ENCODE data around the gene MRPL42. TPM values are rescaled to one million over a fixed set of nuclear protein-coding genes. Genes with fewer than 3 reads are reported as not detected.

MRPL42 gene
- total RNA-seq, 2 donors from 2014 or later: 39.8 to 64.9 TPM

- WGBS: 21% methylated on average over 4 of the region's 4 CpGs
- DNase-seq (ENCODE audit: low spot score): no peak
These were observed 59.6 kb downstream of the MRPL42 start for GRCh38 chr12:93526786-93527428.

GRCh38 chr12:93530358-93530757 is 63.0 kb downstream of the MRPL42 start:
- DNase-seq (ENCODE audit: low spot score): no peak
- H3K27ac ChIP-seq: peak overlapping the region; percentile 57 to 67
- no peak for TF ChIP-seq POLR2A (IDR thresholded peaks at IDR 0.05)
- TF ChIP-seq CTCF (IDR thresholded peaks at IDR 0.05): no peak
- no peak for TF ChIP-seq POLR2AphosphoS5 (IDR thresholded peaks at IDR 0.05)
- intact Hi-C loops (cut with DNase I): no loop called here
- 60% methylated on average over 5 of the region's 5 CpGs for WGBS
- H3K36me3 ChIP-seq: no peaks in the 10 kb centered on the region
- no peaks in the 10 kb centered on the region for H3K4me1 ChIP-seq (replicated peaks)
- no peaks in the 10 kb centered on the region for H3K27me3 ChIP-seq (replicated peaks; ENCODE audit: insufficient read depth)
- H3K9me3 ChIP-seq: no peaks in the 10 kb centered on the region
- H3K4me3 ChIP-seq: no peak overlapping the region

More at GRCh38 chr12:93526786-93527428, 59.6 kb downstream of the MRPL42 start:
- no peaks in the 10 kb centered on the region for H3K9me3 ChIP-seq
- no peak overlapping the region for H3K27ac ChIP-seq
- no peaks in the 10 kb centered on the region for H3K36me3 ChIP-seq
- no peaks in the 10 kb centered on the region for H3K4me1 ChIP-seq (replicated peaks)
- no peaks in the 10 kb centered on the region for H3K27me3 ChIP-seq (replicated peaks; ENCODE audit: insufficient read depth)
- H3K4me3 ChIP-seq: no peak overlapping the region
- intact Hi-C loops (cut with DNase I): no loop called here
- no peak for TF ChIP-seq POLR2A (IDR thresholded peaks at IDR 0.05)
- TF ChIP-seq POLR2AphosphoS5 (IDR thresholded peaks at IDR 0.05): no peak

- H3K9me3 ChIP-seq: no peaks in the 10 kb centered on the region
- H3K4me3 ChIP-seq: no peak overlapping the region
- intact Hi-C loops (cut with DNase I): no loop called here
- TF ChIP-seq CTCF (IDR thresholded peaks at IDR 0.05): no peak
- no peak for TF ChIP-seq POLR2AphosphoS5 (IDR thresholded peaks at IDR 0.05)
- TF ChIP-seq POLR2A (IDR thresholded peaks at IDR 0.05): no peak
- H3K27ac ChIP-seq: no peak overlapping the region
- no peaks in the 10 kb centered on the region for H3K27me3 ChIP-seq (replicated peaks; ENCODE audit: insufficient read depth)
- H3K36me3 ChIP-seq: no peaks in the 10 kb centered on the region
- H3K4me1 ChIP-seq (replicated peaks): no peaks in the 10 kb centered on the region
- no peak for DNase-seq (ENCODE audit: low spot score)
- WGBS: 90% methylated on average over 5 of the region's 5 CpGs
These were observed 66.0 kb downstream of the MRPL42 start for GRCh38 chr12:93533310-93533709.

GRCh38 chr12:93536111-93536765 is 68.9 kb downstream of the MRPL42 start:
- H3K4me1 ChIP-seq (replicated peaks): peaks cover 5% of the 10 kb centered on the region
- intact Hi-C loops (cut with DNase I): no loop called here
- peak overlapping the region; percentile 41 to 68 for H3K27ac ChIP-seq
- H3K9me3 ChIP-seq: no peaks in the 10 kb centered on the region
- H3K27me3 ChIP-seq (replicated peaks; ENCODE audit: insufficient read depth): no peaks in the 10 kb centered on the region
- no peak for TF ChIP-seq CTCF (IDR thresholded peaks at IDR 0.05)
- peak; percentile 10 for TF ChIP-seq POLR2AphosphoS5 (IDR thresholded peaks at IDR 0.05)
- no peak overlapping the region for H3K4me3 ChIP-seq
- no peak for DNase-seq (ENCODE audit: low spot score)
- no peaks in the 10 kb centered on the region for H3K36me3 ChIP-seq
- 70% methylated on average over 2 of the region's 2 CpGs for WGBS

- Histone ChIP-seq H3K4me1 (replicated peaks) (peaks cover 8% of the 10 kb centered on the region), H3K4me3 (no peak overlapping the region), H3K9me3 (no peaks in the 10 kb centered on the region), H3K27ac (peak overlapping the region; percentile 41 to 68), H3K27me3 (replicated peaks; ENCODE audit: insufficient read depth) (no peaks in the 10 kb centered on the region), H3K36me3 (no peaks in the 10 kb centered on the region)
- WGBS: 56% methylated on average over 5 of the region's 5 CpGs
- TF ChIP-seq CTCF (IDR thresholded peaks at IDR 0.05): no peak
- TF ChIP-seq POLR2A (IDR thresholded peaks at IDR 0.05): no peak
- no peak for TF ChIP-seq POLR2AphosphoS5 (IDR thresholded peaks at IDR 0.05)
- DNase-seq (ENCODE audit: low spot score): no peak
- intact Hi-C loops (cut with DNase I): no loop called here
These were observed 69.6 kb downstream of the MRPL42 start for GRCh38 chr12:93536766-93537488.

Measured in prostate gland (tissue), 2 donors.